Thyroid gland (tissue), 4 donors: ENCODE measurements around the gene DOK4.

Experiments
- CTCF ChIP-seq, 6 experiments: fragments of 200-600 bp in 3 of 6; fragments of 450-650 bp in 3 of 6; sonication (generic) in 3 of 6; IDR thresholded peaks; one replicate each; pipeline ENCODE4 v1.5.1; 2016 to 2019; ENCODE audit warnings: antibody characterized with exemption in 6 of 6, mild to moderate bottlenecking in 2 of 6, inconsistent platforms in 1 of 6, moderate library complexity in 1 of 6
- POLR2A ChIP-seq, 2 donors: fragments of 450-650 bp; IDR thresholded peaks; one replicate each; pipeline ENCODE4 v1.6.1; 2017; ENCODE audit warnings: antibody characterized with exemption in 2 of 2, mild to moderate bottlenecking in 2 of 2, moderate library complexity in 1 of 2

DNA sequence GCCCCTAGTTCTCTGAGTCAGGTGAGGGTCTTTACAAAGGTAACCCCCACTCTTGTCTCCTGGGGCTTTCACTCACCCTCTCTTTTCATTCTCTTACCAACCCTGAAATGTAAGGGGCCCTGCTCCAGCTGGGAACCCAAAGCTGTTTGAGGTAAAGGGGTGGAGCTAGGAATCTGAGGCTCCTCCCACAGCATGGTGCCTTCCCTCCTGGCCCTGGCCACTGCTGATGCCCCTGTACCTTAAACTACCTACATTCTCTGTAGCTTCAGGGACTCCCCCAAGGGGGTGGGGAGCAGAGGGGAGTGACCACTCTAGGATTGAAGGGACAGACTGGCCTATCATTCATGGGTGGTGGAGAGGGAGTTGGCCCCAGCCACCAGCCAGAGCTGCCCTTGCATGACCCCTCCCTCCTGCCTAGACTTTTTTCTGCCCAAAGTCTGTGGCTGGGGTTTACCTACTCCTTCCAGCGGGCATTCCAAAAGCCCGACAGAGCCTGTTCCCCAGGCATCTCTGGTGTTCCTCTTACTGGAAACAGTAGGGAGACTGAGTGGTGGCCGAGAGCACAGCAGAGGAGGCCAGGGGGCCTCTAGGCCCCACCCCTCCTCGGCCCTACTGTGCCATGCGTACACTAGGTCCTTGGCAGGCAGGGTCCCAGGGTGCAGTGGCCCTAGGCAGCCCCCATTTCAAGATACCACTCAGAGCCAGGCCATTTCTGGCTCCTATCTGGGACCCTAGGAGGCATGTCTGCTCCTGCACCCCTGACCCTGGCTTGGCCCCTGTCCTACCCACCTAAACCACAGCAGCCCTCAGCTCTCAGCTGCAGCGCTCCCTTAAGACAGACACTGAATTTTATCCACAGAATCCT, 9.5 kb downstream of the DOK4 start:
- TF ChIP-seq CTCF (IDR thresholded peaks at IDR 0.05) (no peak), POLR2A (IDR thresholded peaks at IDR 0.05) (no peak)
